ENCODE data around the gene OR52L1. TPM values are rescaled to one million over a fixed set of nuclear protein-coding genes. Genes with fewer than 3 reads are reported as not detected.

Gene OR52L1
- polyA plus RNA-seq, 3 donors, result not detected

GRCh38 chr11:5937868-5938602 lies 48.8 kb downstream of the OR52L1 start:
- H3K9me3 ChIP-seq (replicated peaks in 1 of 2; ENCODE audit: control insufficient read depth in 1 of 2, insufficient read depth in 1 of 2, low read length in 2 of 2), result peaks cover 38 to 49% of the 10 kb centered on the region in 2 donors
- TF ChIP-seq, protein P1, sequence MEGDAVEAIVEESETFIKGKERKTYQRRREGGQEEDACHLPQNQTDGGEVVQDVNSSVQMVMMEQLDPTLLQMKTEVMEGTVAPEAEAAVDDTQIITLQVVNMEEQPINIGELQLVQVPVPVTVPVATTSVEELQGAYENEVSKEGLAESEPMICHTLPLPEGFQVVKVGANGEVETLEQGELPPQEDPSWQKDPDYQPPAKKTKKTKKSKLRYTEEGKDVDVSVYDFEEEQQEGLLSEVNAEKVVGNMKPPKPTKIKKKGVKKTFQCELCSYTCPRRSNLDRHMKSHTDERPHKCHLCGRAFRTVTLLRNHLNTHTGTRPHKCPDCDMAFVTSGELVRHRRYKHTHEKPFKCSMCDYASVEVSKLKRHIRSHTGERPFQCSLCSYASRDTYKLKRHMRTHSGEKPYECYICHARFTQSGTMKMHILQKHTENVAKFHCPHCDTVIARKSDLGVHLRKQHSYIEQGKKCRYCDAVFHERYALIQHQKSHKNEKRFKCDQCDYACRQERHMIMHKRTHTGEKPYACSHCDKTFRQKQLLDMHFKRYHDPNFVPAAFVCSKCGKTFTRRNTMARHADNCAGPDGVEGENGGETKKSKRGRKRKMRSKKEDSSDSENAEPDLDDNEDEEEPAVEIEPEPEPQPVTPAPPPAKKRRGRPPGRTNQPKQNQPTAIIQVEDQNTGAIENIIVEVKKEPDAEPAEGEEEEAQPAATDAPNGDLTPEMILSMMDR (IDR thresholded peaks at IDR 0.05), result no peak
- no peaks in the 10 kb centered on the region for H4K20me1 ChIP-seq (ENCODE audit: insufficient read depth, low read length)
- H3K4me3 ChIP-seq (replicated peaks in 1 of 3; ENCODE audit: low read depth in 2 of 3, low read length in 3 of 3), result no peak overlapping the region
- H3K9ac ChIP-seq (ENCODE audit: insufficient read depth, low read length, poor library complexity, severe bottlenecking), result no peak overlapping the region
- no peaks in the 10 kb centered on the region for H3K36me3 Mint-ChIP-seq
- 95% methylated on average over 29 of the region's 39 CpGs for WGBS (ENCODE audit: insufficient coverage)
- no peaks in the 10 kb centered on the region for H3K79me2 ChIP-seq (ENCODE audit: insufficient read depth, low read length)
- no peak overlapping the region for H3K4me2 ChIP-seq (replicated peaks; ENCODE audit: extremely low read depth, low read length, poor library complexity, severe bottlenecking)
- peaks cover 23 to 52% (median 44%) of the 10 kb centered on the region in 7 donors for H3K9me3 Mint-ChIP-seq
- H3K27me3 Mint-ChIP-seq (ENCODE audit: low read depth in 3 of 3), result no peaks in the 10 kb centered on the region
- no peak overlapping the region for H2AFZ ChIP-seq (ENCODE audit: insufficient read depth, low read depth, low read length, poor library complexity, severe bottlenecking)
- H3K4me1 Mint-ChIP-seq, result no peaks in the 10 kb centered on the region
- H3K36me3 ChIP-seq (replicated peaks in 1 of 2; ENCODE audit: control insufficient read depth in 1 of 2, insufficient read depth in 2 of 2, low read length in 2 of 2), result no peaks in the 10 kb centered on the region
- H3K4me1 ChIP-seq (ENCODE audit: control insufficient read depth in 1 of 2, insufficient read depth in 2 of 2, low read length in 2 of 2), result no peaks in the 10 kb centered on the region
- no peaks in the 10 kb centered on the region for H3K27me3 ChIP-seq (ENCODE audit: control insufficient read depth in 2 of 2, insufficient read depth in 2 of 2, low read length in 2 of 2)
- no peak overlapping the region for H3K27ac Mint-ChIP-seq
- DNase-seq, result no peak
- no peak overlapping the region for H3K27ac ChIP-seq (ENCODE audit: low read depth in 1 of 2, low read length in 2 of 2)
- H3K4me3 Mint-ChIP-seq, result peak overlapping the region in 1 of 2 donors; percentile 24
- intact Hi-C loops (cut with micrococcal nuclease), result no loop called here

Small RNAs within 50 kb of the gene (small RNA-seq; reads per million reads assigned to genes)
- not detected for gene RNA5SP329 (ENCODE audit: insufficient read length, low read depth)

Other genes starting within 250 kb of the OR52L1 start
- gene OR52N4, start 232.7 kb downstream of the OR52L1 start, polyA plus RNA-seq, result under 1 TPM in 2 of 3 donors, not detected in 1; 0.24 to 0.31 TPM
- gene OR52N5, start 203.6 kb downstream of the OR52L1 start, polyA plus RNA-seq, result not detected
- gene OR52N1, start 195.7 kb downstream of the OR52L1 start, polyA plus RNA-seq, result not detected
- not detected for gene OR52N2, start 178.1 kb downstream of the OR52L1 start, polyA plus RNA-seq
- gene OR52E6, start 145.1 kb downstream of the OR52L1 start, polyA plus RNA-seq, result not detected
- not detected for gene OR52E8, start 129.3 kb downstream of the OR52L1 start, polyA plus RNA-seq
- not detected for gene OR52E4, start 106.4 kb downstream of the OR52L1 start, polyA plus RNA-seq
- gene OR52E5, start 93.8 kb downstream of the OR52L1 start, polyA plus RNA-seq, result not detected
- not detected for gene OR56A3, start 44.7 kb downstream of the OR52L1 start, polyA plus RNA-seq
- not detected for gene OR56A5, start 18.5 kb downstream of the OR52L1 start, polyA plus RNA-seq
- not detected for gene OR56A4, start 20.0 kb upstream of the OR52L1 start, polyA plus RNA-seq
- gene OR56A1, start 43.8 kb upstream of the OR52L1 start, polyA plus RNA-seq, result under 1 TPM in 1 of 3 donors, not detected in 2; 0.01 TPM
- gene OR56B4, start 120.7 kb upstream of the OR52L1 start, polyA plus RNA-seq, result not detected
- not detected for gene OR52B2, start 183.3 kb upstream of the OR52L1 start, polyA plus RNA-seq
- gene OR52W1, start 212.2 kb upstream of the OR52L1 start, polyA plus RNA-seq, result not detected
- gene C11orf42, start 218.6 kb upstream of the OR52L1 start, polyA plus RNA-seq, result not detected
- gene FHIP1B, start 247.7 kb upstream of the OR52L1 start, polyA plus RNA-seq, result 10 to 100 TPM; 14.2 to 64.1 (median 18.9) TPM